PC-3 (cell line): Measurements from ENCODE around the gene STX8. TPM values are rescaled to one million over a fixed set of nuclear protein-coding genes. Genes with fewer than 3 reads are reported as not detected.
"Not testable (repeated sequence)": the region's sequence is repeated elsewhere in the genome, so short reads cannot be mapped to it uniquely, and the experiment has no call there.

ENCODE experiments used
- ATAC-seq: fragments of 200-7000 bp; cut with Tn5 transposase; 2 replicates; pipeline ENCODE4 v1.9.1; 2020; ENCODE audit warnings: mild to moderate bottlenecking, moderate library complexity
- BruUV-seq: library from RNA; stranded (reverse); fragments of 400-500 nt; replicated peaks from 2 replicates; lab custom pipeline; 2021; lab: Mats Ljungman, UMichigan
- CTCF ChIA-PET: fragments of 300-600 bp; sonication (Branson Sonifier 250); formaldehyde crosslinking; loops from one replicate; lab custom pipeline; 2022; ENCODE audit warnings: antibody characterized with exemption; lab: Charles Lee
- POLR2A ChIA-PET: fragments of 300-600 bp; sonication (Branson Sonifier 250); formaldehyde crosslinking; loops from one replicate; lab custom pipeline; 2022; ENCODE audit warnings: antibody characterized with exemption; ENCODE audit not compliant: unreplicated experiment; lab: Charles Lee
- DNase-seq: peaks from one replicate; pipeline ENCODE4 v3.0.0-alpha.2; 2015
- H2AFZ ChIP-seq: fragments of 300-600 bp; sonication (generic); 2 replicates; pipeline ENCODE4 v1.6.0; 2016; ENCODE audit warnings: antibody characterized with exemption, low read length
- H3F3A ChIP-seq: fragments of 300-600 bp; sonication (generic); one replicate; pipeline ENCODE4 v1.6.0; 2017; ENCODE audit warnings: antibody characterized with exemption, low read length, control low read depth, mild to moderate bottlenecking; ENCODE audit not compliant: unreplicated experiment
- H3K27ac ChIP-seq: fragments of 300-600 bp; sonication (generic); 2 replicates; pipeline ENCODE4 v1.5.1; 2016; ENCODE audit warnings: mild to moderate bottlenecking, low read length
- H3K27me3 ChIP-seq: fragments of 300-600 bp; sonication (generic); 2 replicates; pipeline ENCODE4 v1.6.1; 2016; ENCODE audit warnings: low read length, mixed read lengths
- H3K36me3 ChIP-seq: fragments of 300-600 bp; sonication (generic); 2 replicates; pipeline ENCODE4 v1.6.1; 2016; ENCODE audit warnings: low read depth, mixed run types, low read length, mixed read lengths
- H3K4me1 ChIP-seq: fragments of 300-600 bp; sonication (generic); 2 replicates; pipeline ENCODE4 v1.5.1; 2016; ENCODE audit warnings: low read length; ENCODE audit not compliant: insufficient read depth
- H3K4me2 ChIP-seq: fragments of 300-600 bp; sonication (generic); 2 replicates; pipeline ENCODE4 v1.6.0; 2016; ENCODE audit warnings: low read length
- H3K4me3 ChIP-seq: fragments of 300-600 bp; sonication (generic); 2 replicates; pipeline ENCODE4 v1.5.1; 2016; ENCODE audit warnings: mild to moderate bottlenecking, low read length, mixed read lengths
- H3K79me2 ChIP-seq: fragments of 300-600 bp; sonication (generic); 2 replicates; pipeline ENCODE4 v1.6.1; 2017; ENCODE audit warnings: low read length, mixed read lengths
- H3K9ac ChIP-seq: fragments of 300-600 bp; sonication (generic); 2 replicates; pipeline ENCODE4 v1.6.0; 2016; ENCODE audit warnings: mild to moderate bottlenecking, low read length
- H3K9me2 ChIP-seq: fragments of 300-600 bp; sonication (generic); replicated peaks from 2 replicates; pipeline ENCODE4 v1.6.1; 2016; ENCODE audit warnings: mixed run types, low read length, mixed read lengths
- H3K9me3 ChIP-seq: fragments of 300-600 bp; sonication (generic); 2 replicates; pipeline ENCODE4 v1.6.1; 2016; ENCODE audit warnings: low read length, mixed read lengths
- H4K20me1 ChIP-seq: fragments of 300-600 bp; sonication (generic); 2 replicates; pipeline ENCODE4 v1.6.1; 2016; ENCODE audit warnings: low read length, mixed read lengths
- CTCF ChIP-seq: fragments of 300-600 bp; sonication (generic); conservative IDR thresholded peaks from 2 replicates; pipeline ENCODE4 v1.5.1; 2017; ENCODE audit warnings: antibody characterized with exemption, low read depth, mild to moderate bottlenecking, low read length
- EZH2 ChIP-seq: fragments of 300-600 bp; sonication (generic); IDR thresholded peaks from one replicate; pipeline ENCODE4 v1.6.1; 2017; ENCODE audit warnings: antibody characterized with exemption, mild to moderate bottlenecking, low read length; ENCODE audit not compliant: unreplicated experiment
- EZH2phosphoT487 ChIP-seq: fragments of 300-600 bp; sonication (generic); IDR thresholded peaks from 2 replicates; pipeline ENCODE4 v1.6.1; 2018; ENCODE audit warnings: mild to moderate bottlenecking, antibody characterized with exemption, low read length, borderline replicate concordance
- intact Hi-C: fragments of 100-400 bp; cut with micrococcal nuclease; formaldehyde crosslinking; loops from 2 replicates; pipeline ENCODE4 v1.9.0; 2023
- total RNA-seq: library from RNA; depleted of rRNA; stranded (reverse); fragments of >200 nt; gene quantifications from 2 replicates; pipeline ENCODE4 v1.2.3, GENCODE V29; 2014

Gene STX8
- total RNA-seq, 1 experiment from 2014 or later = 57.4 TPM

- no TSS peak for BruUV-seq
- no peak overlapping the region for H3K4me2 ChIP-seq
- no peaks in the 10 kb centered on the region for H4K20me1 ChIP-seq
- H3K4me1 ChIP-seq = no peaks in the 10 kb centered on the region
- no peaks in the 10 kb centered on the region for H3K27me3 ChIP-seq
- no peaks in the 10 kb centered on the region for H3K79me2 ChIP-seq
- TF ChIP-seq EZH2phosphoT487 (no peak), EZH2 (no peak), CTCF (no peak)
- H3F3A ChIP-seq = no peaks in the 10 kb centered on the region
- ATAC-seq = no peak
- H3K9ac ChIP-seq = no peak overlapping the region
- H2AFZ ChIP-seq = no peak overlapping the region
- ChIA-PET CTCF (no interaction called here), POLR2A (no interaction called here)
- H3K9me3 ChIP-seq = no peaks in the 10 kb centered on the region
- no peaks in the 10 kb centered on the region for H3K36me3 ChIP-seq
- no peak overlapping the region for H3K27ac ChIP-seq
- H3K9me2 ChIP-seq = no peaks in the 10 kb centered on the region
- no peak for DNase-seq
- intact Hi-C loops = no loop called here
- H3K4me3 ChIP-seq = no peak overlapping the region
Measured at GRCh38 chr17:9568004-9568403, 7.6 kb downstream of the STX8 start.

- H3K79me2 ChIP-seq, BruUV-seq, POLR2A ChIA-PET, H3K4me2 ChIP-seq, H3K9me2 ChIP-seq, H3K4me3 ChIP-seq, CTCF ChIA-PET, H3K4me1 ChIP-seq, H3K27me3 ChIP-seq, H3K9ac ChIP-seq, H4K20me1 ChIP-seq, H3F3A ChIP-seq, H2AFZ ChIP-seq, H3K27ac ChIP-seq, H3K9me3 ChIP-seq, intact Hi-C loops, H3K36me3 ChIP-seq, ATAC-seq, DNase-seq: not testable (repeated sequence)
Measured at GRCh38 chr17:9566739-9567138, 8.9 kb downstream of the STX8 start.

- Histone ChIP-seq H3K4me1 (no peaks in the 10 kb centered on the region), H3K4me2 (no peak overlapping the region), H2AFZ (no peak overlapping the region), H3K4me3 (no peak overlapping the region), H3K27me3 (no peaks in the 10 kb centered on the region), H3F3A (no peaks in the 10 kb centered on the region), H3K9me3 (no peaks in the 10 kb centered on the region), H3K9ac (no peak overlapping the region), H4K20me1 (no peaks in the 10 kb centered on the region), H3K36me3 (no peaks in the 10 kb centered on the region), H3K27ac (no peak overlapping the region), H3K79me2 (no peaks in the 10 kb centered on the region), H3K9me2 (no peaks in the 10 kb centered on the region)
- ATAC-seq (no peak), DNase-seq (no peak)
- CTCF ChIA-PET = no interaction called here
- TF ChIP-seq CTCF (no peak), EZH2phosphoT487 (no peak), EZH2 (no peak)
- POLR2A ChIA-PET = no interaction called here
- intact Hi-C loops = no loop called here
- BruUV-seq = no TSS peak
Measured at GRCh38 chr17:9566067-9566466, 9.6 kb downstream of the STX8 start.
